Trophoblast cell (in vitro differentiated cells and primary cell): Measurements from ENCODE around the gene ZNF366.

ENCODE experiments used
- DNase-seq, 2 donors: peaks; one replicate each; pipeline ENCODE4 v3.0.0-alpha.2; 2016
- H2AFZ ChIP-seq: 2 replicates; pipeline ENCODE4 v1.6.1; 2013; ENCODE audit warnings: low read length, moderate library complexity, mild to moderate bottlenecking; ENCODE audit not compliant: insufficient read depth, poor library complexity
- H2AK5ac ChIP-seq: 2 replicates; pipeline ENCODE4 v1.6.1; 2013; ENCODE audit warnings: mild to moderate bottlenecking, low read length
- H2BK120ac ChIP-seq: 2 replicates; pipeline ENCODE4 v1.6.1; 2013; ENCODE audit warnings: low read length, mild to moderate bottlenecking, moderate library complexity; ENCODE audit not compliant: insufficient read depth, poor library complexity
- H2BK12ac ChIP-seq: 2 replicates; pipeline ENCODE4 v1.6.1; 2013; ENCODE audit warnings: mild to moderate bottlenecking, low read length, moderate library complexity
- H2BK5ac ChIP-seq: 2 replicates; pipeline ENCODE4 v1.6.1; 2013; ENCODE audit warnings: low read length, low read depth, moderate library complexity, mild to moderate bottlenecking; ENCODE audit not compliant: poor library complexity
- H3K14ac ChIP-seq: 2 replicates; pipeline ENCODE4 v1.6.1; 2013; ENCODE audit warnings: mild to moderate bottlenecking, low read length
- H3K18ac ChIP-seq: 2 replicates; pipeline ENCODE4 v1.6.1; 2013; ENCODE audit warnings: mild to moderate bottlenecking, low read length
- H3K23ac ChIP-seq: 2 replicates; pipeline ENCODE4 v1.6.1; 2013; ENCODE audit warnings: low read length
- H3K27ac ChIP-seq: 2 replicates; pipeline ENCODE4 v1.5.1; 2013; ENCODE audit warnings: low read depth, mild to moderate bottlenecking, inconsistent platforms, low read length, moderate library complexity
- H3K27me3 ChIP-seq: 2 replicates; pipeline ENCODE4 v1.6.1; 2013; ENCODE audit warnings: inconsistent platforms, mild to moderate bottlenecking, low read length, moderate library complexity; ENCODE audit not compliant: insufficient read depth
- H3K36me3 ChIP-seq, 2 experiments: 1 replicate in 1 of 2; 2 replicates in 1 of 2; pipeline ENCODE4 v1.6.1; 2013; ENCODE audit warnings: low read length in 2 of 2, mild to moderate bottlenecking in 2 of 2, moderate library complexity in 1 of 2; ENCODE audit not compliant: insufficient read depth in 2 of 2, control insufficient read depth in 1 of 2
- H3K4ac ChIP-seq: 2 replicates; pipeline ENCODE4 v1.6.1; 2013; ENCODE audit warnings: low read depth, mild to moderate bottlenecking, low read length, moderate library complexity
- H3K4me1 ChIP-seq, 2 experiments: 1 replicate in 1 of 2; 2 replicates in 1 of 2; pipeline ENCODE4 v1.6.1; 2013; ENCODE audit warnings: low read length in 2 of 2, mild to moderate bottlenecking in 2 of 2, moderate library complexity in 1 of 2; ENCODE audit not compliant: insufficient read depth in 2 of 2, control insufficient read depth in 1 of 2
- H3K4me2 ChIP-seq: 2 replicates; pipeline ENCODE4 v1.6.1; 2013; ENCODE audit warnings: inconsistent platforms, mild to moderate bottlenecking, low read length, moderate library complexity
- H3K4me3 ChIP-seq: 2 replicates; pipeline ENCODE4 v1.5.1; 2013; ENCODE audit warnings: mild to moderate bottlenecking, low read depth, low read length, inconsistent platforms
- H3K79me1 ChIP-seq: one replicate; pipeline ENCODE4 v1.6.1; 2013; ENCODE audit warnings: low read length
- H3K79me2 ChIP-seq: 2 replicates; pipeline ENCODE4 v1.6.1; 2013; ENCODE audit warnings: low read length, mild to moderate bottlenecking; ENCODE audit not compliant: control insufficient read depth, insufficient read depth, poor library complexity
- H3K9ac ChIP-seq: 2 replicates; pipeline ENCODE4 v1.6.1; 2013; ENCODE audit warnings: mild to moderate bottlenecking, low read length
- H3K9me3 ChIP-seq: 2 replicates; pipeline ENCODE4 v1.6.1; 2013; ENCODE audit warnings: low read depth, mild to moderate bottlenecking, control low read depth, inconsistent platforms, low read length; ENCODE audit not compliant: insufficient read depth
- H4K12ac ChIP-seq: 2 replicates; pipeline ENCODE4 v1.6.1; 2013; ENCODE audit warnings: low read depth, mild to moderate bottlenecking, low read length, moderate library complexity
- H4K8ac ChIP-seq: 2 replicates; pipeline ENCODE4 v1.6.1; 2013; ENCODE audit warnings: low read depth, mild to moderate bottlenecking, low read length, moderate library complexity
- H4K91ac ChIP-seq: one replicate; pipeline ENCODE4 v1.6.1; 2013; ENCODE audit warnings: low read depth, mild to moderate bottlenecking, low read length, moderate library complexity
- WGBS: extraction: QIAGEN DNeasy Blood & Tissue Kit; methylation state at CpG from one replicate; pipeline ENCODE4 v1.1.7; 2013; ENCODE audit warnings: missing lambda C conversion rate; ENCODE audit not compliant: insufficient read length, insufficient coverage; ENCODE audit errors: extremely low coverage; 5-methylcytosine and 5-hydroxymethylcytosine counted together

Gene ZNF366

DNA sequence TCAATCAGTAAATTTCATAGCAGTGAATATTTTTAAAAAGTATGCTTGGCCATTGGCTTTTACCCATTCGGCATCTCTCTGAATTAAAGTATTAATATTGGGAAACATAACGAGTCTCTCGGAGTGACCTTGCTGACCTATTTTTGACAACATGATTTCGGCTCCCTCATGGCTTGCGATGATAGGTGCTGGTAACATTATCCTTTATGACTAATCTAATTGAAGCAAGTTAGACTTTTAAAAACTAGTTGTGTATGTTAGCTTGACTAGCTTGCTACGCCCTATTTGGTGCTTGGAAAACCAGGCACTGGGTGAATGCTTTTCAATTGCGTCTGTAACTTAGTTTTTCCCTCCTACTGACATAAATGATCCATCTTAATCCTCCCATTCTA, 1.1 kb downstream of the ZNF366 start:
- H3K9ac ChIP-seq: no peak overlapping the region

DNA sequence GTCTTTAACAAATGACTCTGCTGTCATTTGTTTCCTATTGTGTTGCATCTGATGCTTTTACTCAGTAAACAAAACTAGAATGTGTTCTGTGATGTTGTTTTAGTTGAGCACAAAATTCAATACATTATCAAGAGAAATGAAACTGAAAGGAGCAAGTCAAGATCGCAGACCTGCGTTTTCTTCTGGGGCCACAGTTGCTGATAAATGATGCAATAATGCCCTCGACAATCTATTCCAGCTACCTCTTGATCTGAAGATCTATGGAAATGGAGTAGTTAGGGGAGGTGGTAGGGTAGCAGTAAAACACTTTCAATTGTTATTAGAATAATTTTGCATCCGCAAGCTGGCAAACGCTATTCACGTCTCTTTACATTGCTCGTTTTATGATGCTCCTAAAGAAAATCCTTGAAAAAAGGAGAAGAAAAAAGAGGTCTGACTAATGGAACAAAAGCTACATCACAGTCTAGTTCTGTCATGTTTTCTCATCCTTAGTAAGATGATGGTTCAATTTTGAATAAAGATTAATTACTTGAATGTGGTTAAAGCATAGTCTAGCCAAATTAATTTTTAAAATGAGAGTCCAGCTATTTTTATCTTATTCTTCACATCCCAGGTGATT, 1.6 kb downstream of the ZNF366 start:
- Histone ChIP-seq H3K4ac (no peak overlapping the region), H3K9me3 (no peaks in the 10 kb centered on the region), H2AFZ (no peak overlapping the region), H3K4me3 (no peak overlapping the region), H2AK5ac (no peak overlapping the region), H3K23ac (no peak overlapping the region), H3K18ac (no peak overlapping the region), H3K27ac (no peak overlapping the region), H3K14ac (no peak overlapping the region), H3K4me2 (no peak overlapping the region), H3K9ac (no peak overlapping the region), H2BK120ac (peak overlapping the region; percentile 52), H3K79me1 (peaks cover 36% of the 10 kb centered on the region), H4K91ac (no peak overlapping the region), H3K4me1 (peaks cover 15 to 24% of the 10 kb centered on the region in 2 experiments), H3K27me3 (no peaks in the 10 kb centered on the region), H2BK12ac (no peak overlapping the region), H3K36me3 (no peaks in the 10 kb centered on the region), H3K79me2 (peaks cover 6% of the 10 kb centered on the region), H2BK5ac (peak overlapping the region; percentile 50), H4K8ac (no peak overlapping the region), H4K12ac (no peak overlapping the region)
- no CpG with 5 or more reads among the region's 7 CpGs for WGBS
- no peak for DNase-seq

More for the DNA sequence above, 1.1 kb downstream of the ZNF366 start:
- Histone ChIP-seq H3K4me1 (peaks cover 15 to 27% of the 10 kb centered on the region in 2 experiments), H2AK5ac (no peak overlapping the region), H3K4me2 (no peak overlapping the region), H2BK5ac (no peak overlapping the region), H2AFZ (no peak overlapping the region), H3K27me3 (no peaks in the 10 kb centered on the region), H3K79me1 (peaks cover 40% of the 10 kb centered on the region), H3K27ac (peak overlapping the region; percentile 91), H3K4ac (no peak overlapping the region), H3K79me2 (peaks cover 6% of the 10 kb centered on the region), H3K23ac (no peak overlapping the region), H3K36me3 (no peaks in the 10 kb centered on the region), H3K14ac (no peak overlapping the region), H3K9me3 (no peaks in the 10 kb centered on the region), H3K4me3 (no peak overlapping the region), H4K91ac (peak overlapping the region; percentile 22), H4K12ac (no peak overlapping the region), H2BK12ac (no peak overlapping the region), H4K8ac (no peak overlapping the region), H3K18ac (no peak overlapping the region), H2BK120ac (no peak overlapping the region)
- no CpG with 5 or more reads among the region's 7 CpGs for WGBS
- DNase-seq: no peak

DNA sequence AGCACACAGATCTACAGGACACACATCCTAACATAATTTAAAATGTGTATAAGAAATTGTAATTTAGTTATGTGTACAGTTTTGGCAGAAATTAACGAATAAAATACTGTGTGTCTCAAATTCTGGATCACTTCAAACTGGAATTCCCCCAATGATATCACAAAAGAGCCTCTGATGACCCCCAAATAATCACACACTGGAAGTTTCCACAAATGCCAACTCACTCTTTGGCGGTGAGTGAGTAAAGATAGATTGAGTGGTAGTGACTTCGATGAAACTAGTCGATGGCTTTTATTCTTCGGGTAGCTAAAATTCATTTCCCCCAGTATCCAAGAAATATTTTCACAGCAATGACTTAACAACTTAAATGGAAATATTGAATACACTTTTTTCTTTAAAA, 2.2 kb downstream of the ZNF366 start:
- no peak overlapping the region for H2AFZ ChIP-seq

DNA sequence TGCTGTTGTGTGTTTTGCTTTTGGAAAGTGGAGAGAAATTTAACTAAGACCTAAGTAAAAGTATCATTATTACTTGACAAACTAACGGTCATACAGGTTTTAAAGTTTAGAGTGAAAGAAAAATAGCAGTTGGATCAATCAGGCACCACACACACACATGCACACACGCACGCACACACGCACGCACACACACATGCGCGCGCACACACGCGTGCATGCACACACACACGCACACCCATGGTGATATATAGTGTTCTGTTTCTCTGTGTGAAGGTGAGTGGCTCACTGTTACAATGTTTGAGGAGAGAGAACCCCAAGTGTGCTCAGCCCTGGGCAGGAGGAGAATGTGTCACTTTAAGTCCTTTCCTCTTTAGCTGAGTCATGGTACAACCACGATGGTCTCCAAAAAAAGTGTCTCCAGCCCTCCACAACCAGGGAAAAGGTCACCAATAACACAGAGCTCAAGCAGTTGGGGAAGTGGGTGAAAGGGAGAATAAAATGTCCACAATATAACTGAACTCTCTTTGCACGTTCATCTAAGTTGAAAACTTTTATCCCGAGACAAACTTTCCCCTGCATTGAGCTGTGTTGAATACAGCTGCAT, 3.2 kb downstream of the ZNF366 start:
- no peak overlapping the region for H4K12ac ChIP-seq
- H3K4me2 ChIP-seq: peak overlapping the region; percentile 18
- H3K27me3 ChIP-seq: no peaks in the 10 kb centered on the region
- peaks cover 29% of the 10 kb centered on the region for H3K79me1 ChIP-seq
- H2BK120ac ChIP-seq: peak overlapping the region; percentile 18
- H3K36me3 ChIP-seq: no peaks in the 10 kb centered on the region
- peak overlapping the region; percentile 33 for H4K91ac ChIP-seq
- H4K8ac ChIP-seq: peak overlapping the region; percentile 5
- peak overlapping the region; percentile 19 for H2BK12ac ChIP-seq
- peak in 1 of 2 donors; percentile 42 for DNase-seq
- no peak overlapping the region for H3K4me3 ChIP-seq
- no peak overlapping the region for H3K9ac ChIP-seq
- peak overlapping the region; percentile 25 for H3K18ac ChIP-seq
- H2BK5ac ChIP-seq: peak overlapping the region; percentile 12
- no peaks in the 10 kb centered on the region for H3K9me3 ChIP-seq
- peak overlapping the region; percentile 22 for H3K14ac ChIP-seq
- peaks cover 4% of the 10 kb centered on the region for H3K79me2 ChIP-seq
- no peak overlapping the region for H3K4ac ChIP-seq
- no CpG with 5 or more reads among the region's 14 CpGs for WGBS
- peak overlapping the region; percentile 3 for H3K27ac ChIP-seq
- no peak overlapping the region for H3K23ac ChIP-seq
- H2AK5ac ChIP-seq: peak overlapping the region; percentile 0
- peaks cover 12 to 23% of the 10 kb centered on the region in 2 experiments for H3K4me1 ChIP-seq
- peak overlapping the region; percentile 0 for H2AFZ ChIP-seq

More for the DNA sequence above, 2.2 kb downstream of the ZNF366 start:
- Histone ChIP-seq H3K23ac (no peak overlapping the region), H2BK12ac (no peak overlapping the region), H2BK5ac (peak overlapping the region; percentile 50), H3K4me2 (no peak overlapping the region), H3K9ac (no peak overlapping the region), H3K4ac (no peak overlapping the region), H4K8ac (no peak overlapping the region), H3K14ac (no peak overlapping the region), H4K91ac (no peak overlapping the region), H3K36me3 (no peaks in the 10 kb centered on the region), H3K18ac (no peak overlapping the region), H3K27ac (peak overlapping the region; percentile 16), H3K79me1 (peaks cover 35% of the 10 kb centered on the region), H2AK5ac (no peak overlapping the region), H3K4me1 (peaks cover 15 to 24% of the 10 kb centered on the region in 2 experiments), H3K9me3 (no peaks in the 10 kb centered on the region), H4K12ac (no peak overlapping the region), H3K27me3 (no peaks in the 10 kb centered on the region), H3K79me2 (peaks cover 6% of the 10 kb centered on the region), H2BK120ac (no peak overlapping the region), H3K4me3 (no peak overlapping the region)
- DNase-seq: no peak
- WGBS: 100% methylated on average over 1 of the region's 5 CpGs
